ENCODE measurements around the gene KDSR.

The KDSR gene

DNA sequence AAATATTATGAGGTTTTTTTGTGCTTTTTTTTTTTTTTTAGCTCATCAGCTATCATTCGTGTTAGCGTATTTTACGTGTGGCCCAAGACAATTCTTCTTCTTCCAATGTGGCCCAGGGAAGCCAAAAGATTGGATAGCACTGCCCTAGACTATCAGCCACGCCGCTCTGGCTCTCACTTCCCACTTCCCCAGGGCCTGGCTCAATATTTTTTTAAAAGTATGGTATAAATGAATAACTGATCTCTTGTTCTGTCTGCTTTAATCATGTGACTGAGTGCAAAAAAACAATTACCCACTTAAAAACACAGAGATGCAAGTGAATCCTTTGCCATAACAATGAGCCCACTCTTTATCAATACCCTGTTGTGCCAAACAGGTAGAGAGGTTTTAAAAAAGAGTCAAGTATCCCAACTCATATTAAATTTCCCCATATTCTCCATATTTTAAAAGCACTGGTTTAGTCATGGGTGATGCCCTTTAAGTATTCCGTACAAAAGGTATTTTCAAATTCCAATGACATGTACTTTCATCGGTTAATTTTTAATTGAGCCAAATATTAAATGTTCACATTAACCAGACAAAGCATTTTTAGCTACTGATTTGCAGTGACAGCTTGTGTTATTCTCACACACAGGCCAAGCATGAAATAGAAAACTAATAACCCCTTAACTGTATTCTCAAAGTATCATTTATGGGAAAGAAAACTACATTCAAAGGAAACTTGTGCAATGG, 60.0 kb downstream of the KDSR start:
- DNase-seq (ENCODE audit: insufficient read length, low spot score) (no peak), FAIRE-seq (no peak)
- no peak for TF ChIP-seq CTCF (IDR thresholded peaks at IDR 0.05; ENCODE audit: insufficient read depth, missing control alignments)

- FAIRE-seq (peak; percentile 29), DNase-seq (ENCODE audit: insufficient read length, low spot score) (no peak)
- no peak for TF ChIP-seq CTCF (IDR thresholded peaks at IDR 0.05; ENCODE audit: insufficient read depth, missing control alignments)
Measured at GRCh38 chr18:63306249-63306648, 60.8 kb downstream of the KDSR start.

GRCh38 chr18:63303547-63303946, 63.5 kb downstream of the KDSR start:
- DNase-seq (ENCODE audit: insufficient read length, low spot score): no peak
- FAIRE-seq: no peak
- no peak for TF ChIP-seq CTCF (IDR thresholded peaks at IDR 0.05; ENCODE audit: insufficient read depth, missing control alignments)

GRCh38 chr18:63302636-63303405, 64.2 kb downstream of the KDSR start:
- FAIRE-seq: no peak
- no peak for TF ChIP-seq CTCF (IDR thresholded peaks at IDR 0.05; ENCODE audit: insufficient read depth, missing control alignments)
- DNase-seq (ENCODE audit: insufficient read length, low spot score): no peak

DNA sequence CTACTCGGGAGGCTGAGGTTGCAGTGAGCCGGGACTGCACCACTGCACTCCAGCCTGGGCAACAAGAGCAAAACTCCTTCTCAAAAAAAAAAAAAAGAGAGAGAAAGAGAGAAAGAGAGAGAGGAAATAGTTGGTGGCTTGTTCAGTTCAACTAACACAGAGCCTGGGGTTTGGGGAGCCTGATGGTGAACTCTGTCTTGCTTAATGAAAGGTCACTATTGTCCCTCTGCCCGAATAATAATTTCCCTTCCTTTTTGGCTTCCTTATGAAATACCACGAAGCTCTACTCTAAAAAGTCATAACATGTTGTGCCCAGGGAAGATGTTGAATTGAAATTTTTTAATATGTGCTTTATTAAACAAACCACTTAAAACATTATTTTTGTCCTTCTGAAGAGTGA, 64.8 kb downstream of the KDSR start:
- FAIRE-seq: no peak
- no peak for TF ChIP-seq CTCF (IDR thresholded peaks at IDR 0.05; ENCODE audit: insufficient read depth, missing control alignments)
- no peak for DNase-seq (ENCODE audit: insufficient read length, low spot score)

DNA sequence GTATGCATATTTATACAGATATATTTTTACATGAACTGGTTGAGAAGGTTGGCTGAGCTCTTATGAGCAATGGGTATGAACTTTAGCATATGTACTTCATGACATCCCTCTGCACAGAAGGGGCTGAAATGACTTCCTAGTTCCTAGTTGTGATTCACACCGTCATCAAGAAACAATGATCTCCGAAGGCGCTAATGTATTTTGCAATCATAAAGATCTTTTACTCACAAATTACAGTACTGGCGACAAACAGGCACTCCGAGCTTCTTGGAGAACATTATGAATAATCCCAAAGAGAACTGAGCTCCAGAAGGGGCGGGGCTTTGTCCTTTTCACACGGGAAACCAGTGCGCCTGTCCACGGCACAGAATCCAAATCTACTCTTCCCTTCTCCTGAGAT, 65.6 kb downstream of the KDSR start:
- no peak for FAIRE-seq
- no peak for TF ChIP-seq CTCF (IDR thresholded peaks at IDR 0.05; ENCODE audit: insufficient read depth, missing control alignments)

More for the DNA sequence above, 65.6 kb downstream of the KDSR start:
- no peak for DNase-seq (ENCODE audit: insufficient read length, low spot score)

Measured in D721Med (cell line).